NCI-H748 treated with DMSO at 0.1 percent for 48 hours (cell line): ENCODE results near the gene LATS1.
"Not testable (repeated sequence)": the region's sequence is repeated elsewhere in the genome, so short reads cannot be mapped to it uniquely, and the experiment has no call there.

ENCODE experiments used
- DNase-seq: peaks from one replicate; lab custom pipeline; 2025; lab: John Stamatoyannopoulos, UW

The LATS1 gene

DNA sequence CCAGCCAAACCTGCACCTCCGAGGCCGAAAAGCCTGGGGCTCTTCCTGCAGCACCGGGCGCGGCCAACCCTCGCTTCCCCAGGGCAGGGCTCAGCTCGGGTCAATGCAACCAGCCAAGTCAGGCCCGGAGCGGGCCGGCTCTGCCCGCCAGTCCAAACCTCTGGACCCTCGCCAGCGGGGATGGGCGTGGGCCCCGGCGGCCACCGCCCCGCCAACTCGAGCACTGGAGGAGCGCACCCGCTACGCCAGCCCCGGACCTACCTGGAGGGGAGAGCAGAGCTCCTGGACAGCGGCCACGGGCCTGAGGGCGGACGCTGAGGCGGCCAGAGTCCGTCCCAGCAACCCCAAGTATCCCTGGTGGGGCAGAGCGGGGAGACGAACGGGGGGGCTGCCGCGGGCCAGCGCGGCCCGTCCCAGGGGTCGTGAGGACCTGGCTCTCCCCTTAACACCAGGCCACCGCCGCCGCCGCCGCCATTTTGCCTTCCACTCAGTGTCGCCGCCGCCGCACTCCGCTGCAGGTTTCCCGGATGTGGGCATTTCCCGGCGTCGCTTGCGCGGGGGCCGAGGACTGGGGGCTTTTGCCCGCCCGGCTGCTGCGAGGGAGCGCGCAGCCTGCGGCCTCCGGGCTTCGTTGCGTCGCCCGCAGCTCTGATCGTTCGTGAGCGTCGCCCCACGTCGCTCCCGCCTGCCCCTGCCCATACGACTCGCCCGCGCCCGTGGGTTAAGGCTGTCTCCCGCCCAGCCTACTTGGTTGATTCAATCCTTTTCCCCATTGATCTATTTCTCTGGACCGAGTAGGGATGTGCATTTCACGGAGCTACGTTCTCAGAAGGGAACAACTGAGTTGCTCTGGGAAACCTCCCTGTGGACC is at the start of gene LATS1:
Gene LATS1, minus strand, starts transcription at position 514 of the 871 bp plus-strand sequence. CDS start 15,975 bp downstream, outside the sequence.
- DNase-seq: peak; percentile 55

DNA sequence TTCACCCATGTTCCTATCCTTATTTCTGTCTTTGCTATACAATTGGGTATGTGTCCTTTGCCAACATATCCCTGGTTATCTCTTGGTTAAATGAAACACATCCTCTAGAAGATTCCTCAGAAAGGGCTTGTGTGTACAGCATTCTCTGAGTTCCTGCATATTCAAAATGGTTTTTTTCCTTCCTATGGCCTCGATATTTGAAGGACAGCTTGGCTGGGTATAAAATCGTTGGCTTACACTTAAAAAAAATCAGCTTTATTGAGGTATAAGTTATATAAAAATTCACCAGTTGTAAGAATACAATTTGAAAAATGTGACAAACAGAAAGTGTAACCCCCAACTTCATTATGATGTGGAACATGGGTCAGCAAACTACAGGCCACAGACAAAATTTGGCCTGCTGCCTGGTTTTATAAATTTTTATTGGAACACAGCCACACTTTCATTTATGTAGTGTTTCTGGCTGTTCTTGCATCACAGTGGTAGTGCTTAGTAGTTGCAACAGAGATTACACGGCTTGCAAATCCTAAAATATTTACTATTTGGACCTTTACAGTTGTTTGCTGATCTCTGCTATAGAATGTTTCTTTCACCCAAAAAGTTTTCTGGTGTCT is 48.4 kb upstream of the LATS1 start:
- DNase-seq: no peak

DNA sequence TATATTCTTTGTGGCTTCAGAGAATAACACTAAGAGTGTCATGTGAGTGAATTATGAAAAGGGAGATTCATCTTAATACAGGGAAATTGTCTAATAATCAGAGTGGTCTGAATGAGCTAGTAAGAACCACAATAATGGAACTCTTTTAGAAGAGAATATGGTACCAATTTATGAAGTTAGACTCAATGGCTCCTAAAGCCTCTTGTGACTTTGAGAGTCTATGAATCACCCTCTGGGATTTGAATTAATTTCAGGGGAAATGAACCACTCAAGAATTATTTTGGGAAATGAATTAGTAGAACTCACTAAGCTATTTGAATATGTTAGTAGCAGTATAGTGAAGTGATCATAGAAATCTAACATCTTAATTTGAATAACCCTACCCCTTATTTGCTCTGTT is 46.0 kb upstream of the LATS1 start:
- DNase-seq: no peak

DNA sequence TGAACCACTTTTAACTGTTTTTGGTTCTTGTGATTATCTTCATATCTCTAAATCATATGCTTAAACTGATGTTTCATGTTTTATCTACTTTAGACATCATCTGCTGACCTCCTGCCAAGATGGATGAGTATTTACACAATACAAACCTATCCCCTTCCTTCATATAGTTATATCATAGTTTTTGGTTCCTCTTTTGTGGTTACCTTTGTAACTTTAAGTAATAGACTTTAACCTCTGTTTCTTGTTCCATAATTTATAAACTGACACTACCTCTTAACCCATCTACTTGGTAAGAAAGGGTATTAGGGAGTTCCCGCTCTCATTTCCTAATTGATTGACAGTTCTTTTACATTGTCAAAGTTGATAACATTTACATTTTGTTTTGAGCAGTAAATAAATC is 43.5 kb upstream of the LATS1 start:
- no peak for DNase-seq

- DNase-seq: no peak
Measured at GRCh38 chr6:149756261-149756636, 38.3 kb upstream of the LATS1 start.

DNA sequence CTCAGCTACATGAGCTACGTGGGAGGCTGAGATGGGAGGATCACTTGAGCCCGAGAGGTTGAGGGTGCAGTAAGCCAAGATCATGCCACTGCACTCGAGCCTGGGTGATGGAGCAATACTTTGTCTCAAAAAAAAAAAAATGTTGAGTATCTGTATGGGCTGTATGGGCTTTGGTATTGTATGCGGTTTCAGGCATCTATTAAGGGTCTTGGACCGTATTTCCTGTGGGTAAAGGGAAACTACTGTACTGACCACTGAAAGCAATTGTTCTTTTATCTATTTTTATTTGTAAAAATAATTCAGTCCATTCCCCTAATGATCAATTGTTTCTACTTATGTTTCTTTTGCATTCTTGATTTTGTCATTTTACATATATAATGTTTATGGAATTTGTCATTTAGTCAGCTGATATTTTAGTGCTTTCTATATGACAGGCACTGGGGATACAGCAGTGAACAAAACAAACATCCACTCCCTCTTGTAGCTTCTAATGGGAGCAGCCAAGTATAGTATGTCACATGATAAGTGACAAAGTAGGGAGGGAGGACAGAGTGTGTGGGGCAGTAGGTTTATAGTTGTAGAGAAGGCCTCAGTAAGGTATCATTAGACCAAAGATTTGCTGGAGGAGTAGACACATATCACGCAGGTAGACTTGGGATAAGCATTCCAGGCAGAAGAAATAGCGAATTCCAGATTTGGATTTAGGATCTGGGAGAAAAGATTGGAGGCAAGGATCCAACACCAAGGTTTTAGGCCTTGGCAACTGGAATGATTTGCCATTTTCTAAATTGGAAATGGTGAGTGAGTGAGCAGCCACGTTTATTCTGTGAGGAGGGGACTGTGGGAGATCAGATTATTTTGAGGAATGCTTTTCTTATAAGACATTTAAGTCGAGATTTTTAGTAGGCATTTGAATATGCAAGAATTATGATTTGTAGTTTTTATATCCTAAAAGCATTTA is 37.7 kb upstream of the LATS1 start:
- DNase-seq: no peak

GRCh38 chr6:149754548-149754947 is 36.6 kb upstream of the LATS1 start:
- DNase-seq: no peak

GRCh38 chr6:149753374-149753637 is 35.4 kb upstream of the LATS1 start:
- DNase-seq: not testable (repeated sequence)

DNA sequence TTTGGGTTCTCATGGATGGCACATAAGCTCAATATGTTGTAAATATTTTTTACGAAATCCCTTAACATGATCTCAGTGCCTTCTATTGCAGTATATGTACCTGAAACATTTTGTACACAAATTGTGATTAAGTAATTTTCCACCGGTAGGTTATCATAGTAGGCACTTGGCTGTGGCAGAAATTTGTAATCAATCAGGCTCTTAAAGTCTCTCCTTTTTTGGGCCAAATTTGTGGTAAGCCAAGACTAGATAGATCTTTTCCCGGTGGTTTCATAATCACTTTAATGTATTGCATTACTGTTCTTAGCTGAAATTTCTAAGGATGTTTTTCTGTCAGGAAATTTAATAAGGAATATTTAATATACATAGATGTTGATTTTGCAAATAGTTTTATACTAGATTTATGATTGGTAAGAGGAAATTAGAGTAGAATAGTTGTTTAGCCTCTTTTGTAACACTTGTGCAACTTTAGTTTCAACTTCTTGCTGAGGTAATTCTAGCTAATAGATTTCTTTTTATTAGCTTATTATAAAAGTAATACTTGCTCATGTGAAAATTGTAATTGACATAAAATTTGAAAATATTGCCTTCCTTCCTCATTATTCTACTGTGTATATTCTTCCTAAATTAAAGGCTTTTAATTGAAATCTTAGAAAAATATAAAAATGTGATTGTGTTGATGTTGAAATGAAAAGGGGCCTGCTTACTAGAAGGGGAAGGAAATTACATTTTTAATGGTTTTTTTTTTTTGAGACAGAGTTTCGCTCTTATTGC is 34.9 kb upstream of the LATS1 start:
- DNase-seq: no peak

GRCh38 chr6:149751920-149752319 is 34.0 kb upstream of the LATS1 start:
- not testable (repeated sequence) for DNase-seq

GRCh38 chr6:149751239-149751638 is 33.3 kb upstream of the LATS1 start:
- DNase-seq: no peak

- DNase-seq: peak; percentile 78
Measured at GRCh38 chr6:149750136-149750609, 32.3 kb upstream of the LATS1 start.

DNA sequence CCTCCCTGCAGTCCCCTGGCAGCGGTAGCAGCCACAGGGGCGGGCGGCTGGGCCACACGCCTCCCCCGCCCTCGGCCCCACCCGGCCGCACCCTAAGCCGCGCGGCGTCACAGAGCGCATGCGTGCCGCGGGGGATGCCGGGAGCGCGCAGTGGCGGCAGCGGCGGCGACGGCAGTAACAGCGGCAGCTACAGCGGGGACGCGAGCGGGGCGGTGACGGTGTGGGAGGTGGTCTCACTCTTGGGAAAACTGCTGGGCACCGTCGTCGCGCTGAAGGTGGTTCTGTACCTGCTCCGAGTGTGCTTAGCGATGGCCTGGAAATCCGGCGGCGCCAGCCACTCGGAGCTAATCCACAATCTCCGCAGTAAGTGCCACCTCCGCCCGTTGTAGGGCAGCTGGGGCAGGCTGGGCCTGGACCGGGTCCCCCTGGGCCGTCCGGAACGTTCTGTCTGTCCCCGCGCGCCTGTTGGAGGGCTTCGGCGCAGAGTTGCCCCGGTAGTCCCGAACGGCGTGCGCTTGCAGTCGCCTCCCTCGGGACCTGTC is 31.8 kb upstream of the LATS1 start, which contains the start of gene PCMT1:
Gene PCMT1, plus strand, starts transcription at position 148 of the 542 bp plus-strand sequence. Its CDS starts 161 bp downstream, at position 309.
- DNase-seq: peak; percentile 77

GRCh38 chr6:149749082-149749593 is 31.2 kb upstream of the LATS1 start:
- DNase-seq: not testable (repeated sequence)

GRCh38 chr6:149746147-149746946 is 28.4 kb upstream of the LATS1 start, which contains the start of gene NUP43:
TSS of gene NUP43 (minus strand) at chr6:149746529. CDS start at chr6:149746495, 34 bp downstream.
- DNase-seq: peak; percentile 90

- not testable (repeated sequence) for DNase-seq
Measured at GRCh38 chr6:149745252-149745651, 27.4 kb upstream of the LATS1 start.

DNA sequence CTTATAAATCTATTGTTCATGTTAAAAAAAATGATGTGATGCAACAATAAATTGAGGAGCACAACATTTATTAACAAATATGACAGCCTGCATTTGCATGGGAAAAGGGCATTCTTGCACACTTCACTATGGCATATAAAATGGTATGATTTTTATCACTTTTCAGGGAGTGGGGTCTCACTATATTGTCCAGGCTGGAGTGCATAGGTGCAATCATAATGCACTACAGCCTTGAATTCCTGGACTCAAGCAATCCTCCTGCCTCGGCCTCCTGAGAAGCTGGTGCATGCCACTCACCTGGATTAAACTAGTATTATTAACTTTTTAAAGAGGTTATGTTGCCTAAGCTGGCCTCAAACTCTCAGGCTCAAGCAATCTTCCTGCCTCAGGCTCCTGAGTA is 17.0 kb upstream of the LATS1 start:
- no peak for DNase-seq

- no peak for DNase-seq
Measured at GRCh38 chr6:149733089-149733720, 15.3 kb upstream of the LATS1 start.

GRCh38 chr6:149729824-149730223 is 11.9 kb upstream of the LATS1 start:
- no peak for DNase-seq
